Nephron (organoid): ENCODE measurements around the gene ATP8B1.
"Not testable (repeated sequence)": the region's sequence is repeated elsewhere in the genome, so short reads cannot be mapped to it uniquely, and the experiment has no call there.

ENCODE experiments used
- H3K27ac Mint-ChIP-seq, 3 experiments: 2 replicates each; pipeline ENCODE4 v1.8.0; 2020; ENCODE audit warnings: mixed read lengths in 3 of 3, mild to moderate bottlenecking in 2 of 3, moderate library complexity in 1 of 3
- H3K27me3 Mint-ChIP-seq: 2 replicates; pipeline ENCODE4 v1.8.0; 2021; ENCODE audit warnings: low read depth, mild to moderate bottlenecking, moderate library complexity, mixed read lengths
- H3K36me3 Mint-ChIP-seq: 2 replicates; pipeline ENCODE4 v1.8.0; 2020; ENCODE audit warnings: low read depth, mixed read lengths
- H3K4me1 Mint-ChIP-seq: 2 replicates; pipeline ENCODE4 v1.8.0; 2020; ENCODE audit warnings: mixed read lengths
- H3K4me3 Mint-ChIP-seq, 3 experiments: 2 replicates each; pipeline ENCODE4 v1.8.0; 2020; ENCODE audit warnings: mild to moderate bottlenecking in 3 of 3, mixed read lengths in 3 of 3, moderate library complexity in 2 of 3
- H3K9me3 Mint-ChIP-seq: 2 replicates; pipeline ENCODE4 v1.8.0; 2020; ENCODE audit warnings: mixed read lengths
- CTCF ChIP-seq, 3 experiments: fragments of 200-600 bp; sonication (generic); IDR thresholded peaks; one replicate each; pipeline ENCODE4 v1.5.0; 2021; ENCODE audit warnings: antibody characterized with exemption in 3 of 3; ENCODE audit not compliant: unreplicated experiment in 3 of 3

The ATP8B1 gene

GRCh38 chr18:57803103-57803969 is at the start of gene ATP8B1:
Gene ATP8B1 (minus strand): TSS chr18:57803315. CDS start chr18:57731807, 71,508 bp downstream.
- no peaks in the 10 kb centered on the region for H3K9me3 Mint-ChIP-seq
- H3K4me1 Mint-ChIP-seq, result peaks cover 25% of the 10 kb centered on the region
- H3K4me3 Mint-ChIP-seq, result peak within 1 kb of the TSS; percentile 85 to 89 (median 88)
- peaks cover 83% of the 10 kb centered on the region for H3K27me3 Mint-ChIP-seq
- no peaks in the 10 kb centered on the region for H3K36me3 Mint-ChIP-seq
- no peak for TF ChIP-seq CTCF (IDR thresholded peaks at IDR 0.05; ENCODE audit: unreplicated experiment in 3 of 3)
- H3K27ac Mint-ChIP-seq, result peak within 1 kb of the TSS in 1 of 3 experiments; percentile 55

- H3K9me3 Mint-ChIP-seq, result no peaks in the 10 kb centered on the region
- H3K36me3 Mint-ChIP-seq, result no peaks in the 10 kb centered on the region
- H3K4me1 Mint-ChIP-seq, result peaks cover 11% of the 10 kb centered on the region
- TF ChIP-seq CTCF (IDR thresholded peaks at IDR 0.05; ENCODE audit: unreplicated experiment in 3 of 3), result no peak
- H3K27ac Mint-ChIP-seq, result no peak overlapping the region
- H3K27me3 Mint-ChIP-seq, result peaks cover 11% of the 10 kb centered on the region
- no peak overlapping the region for H3K4me3 Mint-ChIP-seq
Observed at GRCh38 chr18:57850063-57850462, 46.9 kb upstream of the ATP8B1 start.

GRCh38 chr18:57848374-57848773 is 45.3 kb upstream of the ATP8B1 start:
- H3K9me3 Mint-ChIP-seq, H3K27ac Mint-ChIP-seq, H3K4me3 Mint-ChIP-seq, H3K27me3 Mint-ChIP-seq, H3K36me3 Mint-ChIP-seq: not testable (repeated sequence)
- peaks cover 15% of the 10 kb centered on the region for H3K4me1 Mint-ChIP-seq

GRCh38 chr18:57847431-57847830 is 44.3 kb upstream of the ATP8B1 start:
- H3K27me3 Mint-ChIP-seq, H3K4me3 Mint-ChIP-seq, H3K36me3 Mint-ChIP-seq, H3K9me3 Mint-ChIP-seq: not testable (repeated sequence)
- Mint-ChIP-seq H3K27ac (peak overlapping the region in 1 of 3 experiments; percentile 34), H3K4me1 (peaks cover 20% of the 10 kb centered on the region)

GRCh38 chr18:57846258-57846657 is 43.1 kb upstream of the ATP8B1 start:
- H3K36me3 Mint-ChIP-seq, result no peaks in the 10 kb centered on the region
- no peaks in the 10 kb centered on the region for H3K9me3 Mint-ChIP-seq
- TF ChIP-seq CTCF (IDR thresholded peaks at IDR 0.05; ENCODE audit: unreplicated experiment in 3 of 3), result no peak
- H3K27ac Mint-ChIP-seq, result peak overlapping the region; percentile 53 to 78 (median 72)
- H3K27me3 Mint-ChIP-seq, result peaks cover 6% of the 10 kb centered on the region
- H3K4me1 Mint-ChIP-seq, result peaks cover 20% of the 10 kb centered on the region
- no peak overlapping the region for H3K4me3 Mint-ChIP-seq

GRCh38 chr18:57845605-57846074 is 42.5 kb upstream of the ATP8B1 start:
- peaks cover 20% of the 10 kb centered on the region for H3K4me1 Mint-ChIP-seq
- H3K4me3 Mint-ChIP-seq, result no peak overlapping the region
- peaks cover 6% of the 10 kb centered on the region for H3K27me3 Mint-ChIP-seq
- H3K9me3 Mint-ChIP-seq, result no peaks in the 10 kb centered on the region
- no peak for TF ChIP-seq CTCF (IDR thresholded peaks at IDR 0.05; ENCODE audit: unreplicated experiment in 3 of 3)
- H3K36me3 Mint-ChIP-seq, result no peaks in the 10 kb centered on the region
- peak overlapping the region; percentile 53 to 78 (median 72) for H3K27ac Mint-ChIP-seq

GRCh38 chr18:57844319-57844718 is 41.2 kb upstream of the ATP8B1 start:
- no peaks in the 10 kb centered on the region for H3K36me3 Mint-ChIP-seq
- H3K27ac Mint-ChIP-seq, result no peak overlapping the region
- H3K4me1 Mint-ChIP-seq, result peaks cover 20% of the 10 kb centered on the region
- H3K9me3 Mint-ChIP-seq, result no peaks in the 10 kb centered on the region
- H3K27me3 Mint-ChIP-seq, result peaks cover 6% of the 10 kb centered on the region
- no peak overlapping the region for H3K4me3 Mint-ChIP-seq
- TF ChIP-seq CTCF (IDR thresholded peaks at IDR 0.05; ENCODE audit: unreplicated experiment in 3 of 3), result no peak
